HepG2 (cell line): Measurements from ENCODE around the gene GAS2.

Source experiments
- CBX5 ChIP-seq: sonication (generic); formaldehyde crosslinking; IDR thresholded peaks from 2 replicates; pipeline ENCODE4 v1.4.0; 2020; ENCODE audit warnings: missing genetic modification reagents, borderline replicate concordance
- CHD2 ChIP-seq: IDR thresholded peaks from 2 replicates; pipeline ENCODE4 v1.6.1; 2011; ENCODE audit warnings: low read depth, low read length, improper control_type of control experiment
- FIP1L1 ChIP-seq: fragments of 200-400 bp; formaldehyde crosslinking; IDR thresholded peaks from 2 replicates; pipeline ENCODE4 v1.6.1; 2018; ENCODE audit warnings: low read depth, mild to moderate bottlenecking, low read length, moderate library complexity, borderline replicate concordance; ENCODE audit not compliant: insufficient read depth
- FOSL2 ChIP-seq: sonication (generic); formaldehyde crosslinking; IDR thresholded peaks from 2 replicates; pipeline ENCODE4 v1.4.0; 2020; ENCODE audit warnings: missing genetic modification reagents
- HDAC2 ChIP-seq: sonication (generic); formaldehyde crosslinking; IDR thresholded peaks from 2 replicates; pipeline ENCODE4 v1.4.0; 2020; ENCODE audit warnings: missing genetic modification reagents
- MIER2 ChIP-seq: IDR thresholded peaks from 2 replicates; pipeline ENCODE4 v1.6.1; 2016; ENCODE audit warnings: missing biosample characterization, missing genetic modification reagents
- NCOA5 ChIP-seq: sonication (generic); formaldehyde crosslinking; IDR thresholded peaks from 2 replicates; pipeline ENCODE4 v1.4.0; 2020; ENCODE audit warnings: missing genetic modification reagents
- POLR2A ChIP-seq, 2 experiments: IDR thresholded peaks; 2 replicates each; pipeline ENCODE4 v1.6.1; 2011; ENCODE audit warnings: low read depth in 2 of 2, low read length in 2 of 2, mild to moderate bottlenecking in 1 of 2, moderate library complexity in 1 of 2; ENCODE audit not compliant: insufficient read depth in 1 of 2
- ZSCAN30 ChIP-seq: sonication (generic); formaldehyde crosslinking; IDR thresholded peaks from 2 replicates; pipeline ENCODE4 v1.5.0; 2020; ENCODE audit warnings: mild to moderate bottlenecking, missing genetic modification reagents
- TF ChIP-seq, protein P1 (sequence below): sonication (generic); formaldehyde crosslinking; IDR thresholded peaks from 2 replicates; pipeline ENCODE4 v1.5.0; 2020; ENCODE audit warnings: mild to moderate bottlenecking, missing genetic modification reagents, moderate library complexity
- TF ChIP-seq, protein P2 (sequence below), 2 experiments: fragments of 450-650 bp in 1 of 2; sonication (generic) in 1 of 2; formaldehyde crosslinking in 1 of 2; IDR thresholded peaks; 2 replicates each; pipeline versions ENCODE4 v1.6.1 to v1.8.0; 2016 to 2022; ENCODE audit warnings: antibody characterized with exemption in 1 of 2, mild to moderate bottlenecking in 1 of 2, missing genetic modification reagents in 1 of 2
- TF ChIP-seq, protein P3 (sequence below): sonication (generic); formaldehyde crosslinking; IDR thresholded peaks from 2 replicates; pipeline ENCODE4 v1.5.0; 2020; ENCODE audit warnings: mild to moderate bottlenecking, missing genetic modification reagents, borderline replicate concordance
- TF ChIP-seq, protein P4 (sequence below): sonication (generic); formaldehyde crosslinking; IDR thresholded peaks from 2 replicates; pipeline ENCODE4 v1.4.0; 2020; ENCODE audit warnings: missing genetic modification reagents

DNA sequence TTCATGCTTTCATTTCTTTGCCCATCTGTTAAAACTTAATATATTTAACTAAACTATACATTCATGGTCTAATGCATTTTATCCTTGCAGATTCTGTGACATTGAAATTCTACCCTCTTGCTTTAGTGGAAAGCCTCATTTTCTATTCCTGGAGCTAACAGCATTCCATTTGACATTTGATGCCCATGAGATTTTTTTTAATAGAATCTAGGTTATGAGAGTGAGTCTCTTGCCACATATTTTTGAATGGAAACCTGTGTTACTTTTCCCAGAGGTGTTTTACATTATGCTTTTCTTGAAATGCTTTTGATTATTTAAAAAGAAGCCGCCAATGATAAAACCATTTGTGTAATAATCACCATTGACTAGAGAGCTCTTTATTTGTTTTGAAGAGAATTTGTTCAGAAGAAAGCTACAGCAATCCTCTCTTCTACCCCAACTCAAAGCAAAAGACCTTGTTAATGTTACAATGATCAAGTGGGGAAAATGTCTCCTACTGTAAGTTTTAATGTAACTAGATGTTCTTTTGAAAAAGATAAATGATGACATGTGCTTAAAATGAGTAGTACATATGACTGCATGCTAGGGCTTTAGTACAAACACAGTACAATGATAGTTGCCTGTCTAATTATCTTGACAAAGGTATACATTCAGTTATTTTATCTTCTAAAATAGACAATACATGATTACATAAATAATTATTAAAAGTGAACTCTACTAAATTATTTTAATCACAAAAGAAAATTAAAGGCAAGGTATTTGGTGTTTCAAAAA is 67.3 kb downstream of the GAS2 start:
- TF ChIP-seq FIP1L1 (no peak), MIER2 (CRISPR knock-in tag) (no peak), CHD2 (no peak), ZSCAN30 (CRISPR knock-in tag) (no peak), POLR2A (IDR thresholded peaks at IDR 0.05; ENCODE audit: insufficient read depth in 1 of 2, low read depth in 2 of 2, low read length in 2 of 2) (no peak), CBX5 (no peak), FOSL2 (no peak), NCOA5 (no peak), HDAC2 (no peak)
- TF ChIP-seq, protein P1, sequence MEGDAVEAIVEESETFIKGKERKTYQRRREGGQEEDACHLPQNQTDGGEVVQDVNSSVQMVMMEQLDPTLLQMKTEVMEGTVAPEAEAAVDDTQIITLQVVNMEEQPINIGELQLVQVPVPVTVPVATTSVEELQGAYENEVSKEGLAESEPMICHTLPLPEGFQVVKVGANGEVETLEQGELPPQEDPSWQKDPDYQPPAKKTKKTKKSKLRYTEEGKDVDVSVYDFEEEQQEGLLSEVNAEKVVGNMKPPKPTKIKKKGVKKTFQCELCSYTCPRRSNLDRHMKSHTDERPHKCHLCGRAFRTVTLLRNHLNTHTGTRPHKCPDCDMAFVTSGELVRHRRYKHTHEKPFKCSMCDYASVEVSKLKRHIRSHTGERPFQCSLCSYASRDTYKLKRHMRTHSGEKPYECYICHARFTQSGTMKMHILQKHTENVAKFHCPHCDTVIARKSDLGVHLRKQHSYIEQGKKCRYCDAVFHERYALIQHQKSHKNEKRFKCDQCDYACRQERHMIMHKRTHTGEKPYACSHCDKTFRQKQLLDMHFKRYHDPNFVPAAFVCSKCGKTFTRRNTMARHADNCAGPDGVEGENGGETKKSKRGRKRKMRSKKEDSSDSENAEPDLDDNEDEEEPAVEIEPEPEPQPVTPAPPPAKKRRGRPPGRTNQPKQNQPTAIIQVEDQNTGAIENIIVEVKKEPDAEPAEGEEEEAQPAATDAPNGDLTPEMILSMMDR (CRISPR knock-in tag), result no peak
- TF ChIP-seq, protein P2, sequence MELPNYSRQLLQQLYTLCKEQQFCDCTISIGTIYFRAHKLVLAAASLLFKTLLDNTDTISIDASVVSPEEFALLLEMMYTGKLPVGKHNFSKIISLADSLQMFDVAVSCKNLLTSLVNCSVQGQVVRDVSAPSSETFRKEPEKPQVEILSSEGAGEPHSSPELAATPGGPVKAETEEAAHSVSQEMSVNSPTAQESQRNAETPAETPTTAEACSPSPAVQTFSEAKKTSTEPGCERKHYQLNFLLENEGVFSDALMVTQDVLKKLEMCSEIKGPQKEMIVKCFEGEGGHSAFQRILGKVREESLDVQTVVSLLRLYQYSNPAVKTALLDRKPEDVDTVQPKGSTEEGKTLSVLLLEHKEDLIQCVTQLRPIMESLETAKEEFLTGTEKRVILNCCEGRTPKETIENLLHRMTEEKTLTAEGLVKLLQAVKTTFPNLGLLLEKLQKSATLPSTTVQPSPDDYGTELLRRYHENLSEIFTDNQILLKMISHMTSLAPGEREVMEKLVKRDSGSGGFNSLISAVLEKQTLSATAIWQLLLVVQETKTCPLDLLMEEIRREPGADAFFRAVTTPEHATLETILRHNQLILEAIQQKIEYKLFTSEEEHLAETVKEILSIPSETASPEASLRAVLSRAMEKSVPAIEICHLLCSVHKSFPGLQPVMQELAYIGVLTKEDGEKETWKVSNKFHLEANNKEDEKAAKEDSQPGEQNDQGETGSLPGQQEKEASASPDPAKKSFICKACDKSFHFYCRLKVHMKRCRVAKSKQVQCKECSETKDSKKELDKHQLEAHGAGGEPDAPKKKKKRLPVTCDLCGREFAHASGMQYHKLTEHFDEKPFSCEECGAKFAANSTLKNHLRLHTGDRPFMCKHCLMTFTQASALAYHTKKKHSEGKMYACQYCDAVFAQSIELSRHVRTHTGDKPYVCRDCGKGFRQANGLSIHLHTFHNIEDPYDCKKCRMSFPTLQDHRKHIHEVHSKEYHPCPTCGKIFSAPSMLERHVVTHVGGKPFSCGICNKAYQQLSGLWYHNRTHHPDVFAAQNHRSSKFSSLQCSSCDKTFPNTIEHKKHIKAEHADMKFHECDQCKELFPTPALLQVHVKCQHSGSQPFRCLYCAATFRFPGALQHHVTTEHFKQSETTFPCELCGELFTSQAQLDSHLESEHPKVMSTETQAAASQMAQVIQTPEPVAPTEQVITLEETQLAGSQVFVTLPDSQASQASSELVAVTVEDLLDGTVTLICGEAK (IDR thresholded peaks at IDR 0.05), result no peak
- TF ChIP-seq, protein P2 (CRISPR knock-in tag; IDR thresholded peaks at IDR 0.05), result no peak
- TF ChIP-seq, protein P3, sequence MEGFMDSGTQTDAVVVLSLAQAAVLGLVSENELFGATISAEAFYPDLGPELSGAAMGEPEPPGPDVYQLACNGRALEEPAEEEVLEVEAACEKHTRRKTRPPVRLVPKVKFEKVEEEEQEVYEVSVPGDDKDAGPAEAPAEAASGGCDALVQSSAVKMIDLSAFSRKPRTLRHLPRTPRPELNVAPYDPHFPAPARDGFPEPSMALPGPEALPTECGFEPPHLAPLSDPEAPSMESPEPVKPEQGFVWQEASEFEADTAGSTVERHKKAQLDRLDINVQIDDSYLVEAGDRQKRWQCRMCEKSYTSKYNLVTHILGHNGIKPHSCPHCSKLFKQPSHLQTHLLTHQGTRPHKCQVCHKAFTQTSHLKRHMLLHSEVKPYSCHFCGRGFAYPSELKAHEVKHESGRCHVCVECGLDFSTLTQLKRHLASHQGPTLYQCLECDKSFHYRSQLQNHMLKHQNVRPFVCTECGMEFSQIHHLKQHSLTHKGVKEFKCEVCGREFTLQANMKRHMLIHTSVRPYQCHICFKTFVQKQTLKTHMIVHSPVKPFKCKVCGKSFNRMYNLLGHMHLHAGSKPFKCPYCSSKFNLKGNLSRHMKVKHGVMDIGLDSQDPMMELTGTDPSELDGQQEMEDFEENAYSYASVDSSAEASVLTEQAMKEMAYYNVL (CRISPR knock-in tag), result no peak
- TF ChIP-seq, protein P4, sequence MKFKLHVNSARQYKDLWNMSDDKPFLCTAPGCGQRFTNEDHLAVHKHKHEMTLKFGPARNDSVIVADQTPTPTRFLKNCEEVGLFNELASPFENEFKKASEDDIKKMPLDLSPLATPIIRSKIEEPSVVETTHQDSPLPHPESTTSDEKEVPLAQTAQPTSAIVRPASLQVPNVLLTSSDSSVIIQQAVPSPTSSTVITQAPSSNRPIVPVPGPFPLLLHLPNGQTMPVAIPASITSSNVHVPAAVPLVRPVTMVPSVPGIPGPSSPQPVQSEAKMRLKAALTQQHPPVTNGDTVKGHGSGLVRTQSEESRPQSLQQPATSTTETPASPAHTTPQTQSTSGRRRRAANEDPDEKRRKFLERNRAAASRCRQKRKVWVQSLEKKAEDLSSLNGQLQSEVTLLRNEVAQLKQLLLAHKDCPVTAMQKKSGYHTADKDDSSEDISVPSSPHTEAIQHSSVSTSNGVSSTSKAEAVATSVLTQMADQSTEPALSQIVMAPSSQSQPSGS (CRISPR knock-in tag), result no peak
